ENCODE data around the gene DNAJC16. TPM values are rescaled to one million over a fixed set of nuclear protein-coding genes. Genes with fewer than 3 reads are reported as not detected.

DNAJC16 gene
- total and polyA plus RNA-seq, 8 donors, result 15.9 to 26.3 (median 19.8) TPM

DNA sequence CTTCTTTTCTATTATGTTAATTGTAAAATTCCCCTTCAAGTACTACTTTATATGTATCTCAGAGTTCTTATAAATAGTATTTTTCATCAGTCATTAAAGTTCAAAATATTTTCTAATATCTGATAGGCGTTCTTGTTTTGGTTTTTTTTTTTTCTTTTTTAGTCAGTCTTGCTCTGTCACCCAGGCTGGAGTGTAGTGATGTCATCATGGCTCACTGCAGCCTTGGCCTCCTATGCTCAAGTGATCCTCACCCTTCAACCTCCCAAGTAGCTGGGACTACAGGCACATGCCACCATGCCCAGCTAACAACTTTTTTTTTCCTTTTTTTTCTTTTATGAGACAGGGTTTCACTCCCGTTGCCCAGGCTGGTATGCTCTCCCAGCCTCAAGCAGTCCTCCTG is 30.9 kb downstream of the DNAJC16 start:
- no peak overlapping the region for H3K4me3 ChIP-seq
- no peak for ATAC-seq
- H3K36me3 ChIP-seq, result peaks cover 0 to 58% of the 10 kb centered on the region in 2 donors
- intact Hi-C loops (cut with DNase I), result no loop called here
- H3K27ac ChIP-seq, result no peak overlapping the region
- no peak for DNase-seq
- no peaks in the 10 kb centered on the region for H3K27me3 ChIP-seq
- TF ChIP-seq, protein P1, sequence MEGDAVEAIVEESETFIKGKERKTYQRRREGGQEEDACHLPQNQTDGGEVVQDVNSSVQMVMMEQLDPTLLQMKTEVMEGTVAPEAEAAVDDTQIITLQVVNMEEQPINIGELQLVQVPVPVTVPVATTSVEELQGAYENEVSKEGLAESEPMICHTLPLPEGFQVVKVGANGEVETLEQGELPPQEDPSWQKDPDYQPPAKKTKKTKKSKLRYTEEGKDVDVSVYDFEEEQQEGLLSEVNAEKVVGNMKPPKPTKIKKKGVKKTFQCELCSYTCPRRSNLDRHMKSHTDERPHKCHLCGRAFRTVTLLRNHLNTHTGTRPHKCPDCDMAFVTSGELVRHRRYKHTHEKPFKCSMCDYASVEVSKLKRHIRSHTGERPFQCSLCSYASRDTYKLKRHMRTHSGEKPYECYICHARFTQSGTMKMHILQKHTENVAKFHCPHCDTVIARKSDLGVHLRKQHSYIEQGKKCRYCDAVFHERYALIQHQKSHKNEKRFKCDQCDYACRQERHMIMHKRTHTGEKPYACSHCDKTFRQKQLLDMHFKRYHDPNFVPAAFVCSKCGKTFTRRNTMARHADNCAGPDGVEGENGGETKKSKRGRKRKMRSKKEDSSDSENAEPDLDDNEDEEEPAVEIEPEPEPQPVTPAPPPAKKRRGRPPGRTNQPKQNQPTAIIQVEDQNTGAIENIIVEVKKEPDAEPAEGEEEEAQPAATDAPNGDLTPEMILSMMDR (IDR thresholded peaks at IDR 0.05), result no peak
- H3K9me3 ChIP-seq, result no peaks in the 10 kb centered on the region
- no peaks in the 10 kb centered on the region for H3K4me1 ChIP-seq

DNA sequence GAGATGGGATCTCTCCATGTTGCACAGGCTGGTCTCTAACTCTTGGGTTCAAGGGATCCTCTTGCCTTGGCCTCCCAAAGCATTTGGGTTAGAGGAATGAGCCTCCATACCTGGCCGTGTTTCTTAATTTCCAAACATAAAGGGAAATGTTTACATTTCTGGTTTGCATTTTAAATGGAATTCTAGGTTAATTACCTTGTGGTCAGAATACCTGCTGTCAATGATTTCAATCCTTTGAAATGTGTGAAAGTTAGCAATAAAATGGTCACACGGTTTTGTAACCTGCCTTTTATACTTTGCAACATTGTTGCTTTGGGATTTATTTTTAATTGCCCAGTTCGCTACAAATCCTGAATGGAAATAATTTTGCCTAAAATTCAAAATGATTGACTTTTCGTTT is 31.9 kb downstream of the DNAJC16 start:
- no peak overlapping the region for H3K27ac ChIP-seq
- no peaks in the 10 kb centered on the region for H3K9me3 ChIP-seq
- ATAC-seq, result no peak
- no peaks in the 10 kb centered on the region for H3K4me1 ChIP-seq
- peaks cover 0 to 62% of the 10 kb centered on the region in 2 donors for H3K36me3 ChIP-seq
- TF ChIP-seq, protein P1 (IDR thresholded peaks at IDR 0.05), result no peak
- no peak for DNase-seq
- intact Hi-C loops (cut with DNase I), result no loop called here
- no peaks in the 10 kb centered on the region for H3K27me3 ChIP-seq
- H3K4me3 ChIP-seq, result no peak overlapping the region

DNA sequence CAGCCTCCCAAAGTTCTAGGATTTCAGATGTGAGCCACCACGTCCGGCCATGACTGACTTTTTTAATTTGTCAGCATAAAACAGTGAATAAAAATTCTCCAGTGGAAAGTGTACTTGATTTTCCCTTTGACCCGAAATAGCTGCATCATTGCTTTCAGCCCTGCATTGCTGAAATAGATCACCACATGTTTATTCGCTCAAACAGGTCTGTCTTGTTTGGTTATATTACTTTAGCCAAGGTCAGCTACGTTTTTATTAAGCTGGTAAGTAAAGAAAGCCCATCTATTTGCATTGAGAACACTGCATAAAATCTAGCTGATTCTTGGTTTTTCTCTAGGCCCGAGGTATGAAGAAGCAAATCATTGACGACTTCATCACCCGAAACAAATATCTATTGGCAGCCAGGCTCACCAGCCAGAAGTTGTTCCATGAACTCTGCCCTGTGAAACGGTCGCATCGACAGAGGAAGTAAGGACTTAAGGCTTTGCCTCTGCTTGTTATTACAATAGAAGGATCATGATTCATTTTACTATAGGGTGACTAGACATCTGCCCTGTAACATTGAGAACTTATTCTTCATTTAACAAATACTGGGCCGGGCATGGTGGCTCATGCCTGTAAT is 32.7 kb downstream of the DNAJC16 start:
- intact Hi-C loops (cut with DNase I), result no loop called here
- DNase-seq, result no peak
- Histone ChIP-seq H3K9me3 (no peaks in the 10 kb centered on the region), H3K27me3 (no peaks in the 10 kb centered on the region), H3K27ac (no peak overlapping the region), H3K4me1 (no peaks in the 10 kb centered on the region), H3K4me3 (no peak overlapping the region), H3K36me3 (peaks cover 0 to 63% of the 10 kb centered on the region in 2 donors)
- TF ChIP-seq, protein P1 (IDR thresholded peaks at IDR 0.05), result no peak
- no peak for ATAC-seq

DNA sequence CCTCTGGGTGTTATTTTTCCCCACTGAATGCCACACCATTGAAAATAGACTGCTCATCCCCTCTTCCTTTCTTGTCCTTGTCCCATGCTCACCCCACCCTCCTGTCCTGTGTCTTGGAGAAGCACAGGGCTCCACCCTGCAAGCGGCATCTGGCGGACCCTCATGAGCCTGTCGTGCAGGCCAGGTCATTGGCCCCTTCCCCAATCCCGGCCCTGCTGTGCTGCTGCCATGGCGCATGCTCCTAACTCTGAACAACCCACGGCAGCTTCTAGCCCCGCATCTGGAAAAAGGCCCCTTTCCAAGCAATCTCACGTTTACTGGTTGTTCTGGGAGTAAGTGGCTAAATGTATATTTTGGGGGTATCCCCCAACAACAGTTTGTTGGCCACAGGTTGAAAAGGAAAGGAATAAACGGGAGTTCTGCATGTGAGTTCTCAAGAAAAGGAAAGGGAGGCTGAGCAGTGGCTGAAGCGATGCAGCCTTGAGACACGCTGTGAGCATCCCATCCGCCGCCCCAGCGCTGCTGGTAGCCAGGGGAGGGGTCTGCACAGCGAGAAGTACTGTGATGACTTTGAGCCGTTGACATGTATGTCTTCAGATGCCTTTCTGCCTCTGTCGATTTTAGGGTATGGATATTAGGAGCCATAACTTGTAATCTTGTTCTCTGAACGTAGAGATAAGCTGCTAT is 41.9 kb downstream of the DNAJC16 start:
- H3K36me3 ChIP-seq, result peaks cover 0 to 76% of the 10 kb centered on the region in 2 donors
- TF ChIP-seq, protein P1 (IDR thresholded peaks at IDR 0.05), result no peak
- H3K4me1 ChIP-seq, result no peaks in the 10 kb centered on the region
- ATAC-seq (no peak), DNase-seq (no peak)
- intact Hi-C loops (cut with DNase I), result no loop called here
- no peaks in the 10 kb centered on the region for H3K27me3 ChIP-seq
- no peak overlapping the region for H3K4me3 ChIP-seq
- H3K27ac ChIP-seq, result no peak overlapping the region
- H3K9me3 ChIP-seq, result no peaks in the 10 kb centered on the region

DNA sequence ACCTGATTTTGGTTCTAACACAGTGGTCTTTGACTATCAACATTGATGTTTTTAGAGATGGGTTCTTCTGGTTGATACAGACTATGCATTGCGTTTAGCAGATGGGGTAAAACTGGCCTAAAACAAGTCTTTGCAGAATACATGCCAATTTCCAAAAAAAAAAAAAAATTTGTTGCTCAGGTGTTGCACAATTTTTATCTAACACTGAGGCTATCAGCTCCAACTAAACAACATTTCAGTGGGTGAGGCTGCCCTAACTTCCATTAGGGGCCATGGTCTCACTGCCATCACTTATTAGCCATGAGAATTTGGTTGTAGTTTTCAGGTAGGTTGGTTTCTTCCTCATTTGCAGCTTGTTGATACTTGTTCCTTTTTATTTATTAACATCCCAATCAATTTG is 44.2 kb downstream of the DNAJC16 start:
- H3K27me3 ChIP-seq, result no peaks in the 10 kb centered on the region
- peaks cover 0 to 60% of the 10 kb centered on the region in 2 donors for H3K36me3 ChIP-seq
- no peak overlapping the region for H3K27ac ChIP-seq
- intact Hi-C loops (cut with DNase I), result no loop called here
- TF ChIP-seq, protein P1 (IDR thresholded peaks at IDR 0.05), result no peak
- no peaks in the 10 kb centered on the region for H3K9me3 ChIP-seq
- no peak for ATAC-seq
- H3K4me1 ChIP-seq, result no peaks in the 10 kb centered on the region
- H3K4me3 ChIP-seq, result no peak overlapping the region
- DNase-seq, result no peak

Measured in left lung (tissue), 10 donors.